ENCODE measurements around the gene GP5. TPM values are rescaled to one million over a fixed set of nuclear protein-coding genes. Genes with fewer than 3 reads are reported as not detected.

GP5 gene
- total RNA-seq, 2 donors from 2014 or later: not detected

- peaks cover 6% of the 10 kb centered on the region for H3K4me1 ChIP-seq
- no peaks in the 10 kb centered on the region for H3K36me3 ChIP-seq (replicated peaks in 1 of 2; ENCODE audit: insufficient read depth in 1 of 2, low read depth in 2 of 2)
- ATAC-seq (no peak), DNase-seq (no peak)
- TF ChIP-seq CTCF (IDR thresholded peaks at IDR 0.05) (no peak), POLR2A (IDR thresholded peaks at IDR 0.05) (no peak)
- WGBS, 2 donors: 75 to 81% methylated on average over 6 of the region's 6 CpGs
- H3K27me3 ChIP-seq: peaks cover 0 to 4% of the 10 kb centered on the region in 2 donors
- no peaks in the 10 kb centered on the region for H3K9me3 ChIP-seq
- no peak overlapping the region for H3K27ac ChIP-seq
- no peak overlapping the region for H3K4me3 ChIP-seq
- intact Hi-C loops (cut with DNase I): no loop called here
Measured at GRCh38 chr3:194379231-194379630, 19.8 kb downstream of the GP5 start.

GRCh38 chr3:194377708-194378107 is 21.4 kb downstream of the GP5 start:
- no peaks in the 10 kb centered on the region for H3K9me3 ChIP-seq
- H3K4me1 ChIP-seq: peaks cover 6% of the 10 kb centered on the region
- H3K27me3 ChIP-seq: peaks cover 0 to 4% of the 10 kb centered on the region in 2 donors
- H3K4me3 ChIP-seq: no peak overlapping the region
- TF ChIP-seq CTCF (IDR thresholded peaks at IDR 0.05) (no peak), POLR2A (IDR thresholded peaks at IDR 0.05) (no peak)
- no peak overlapping the region for H3K27ac ChIP-seq
- no peak for ATAC-seq
- no peaks in the 10 kb centered on the region for H3K36me3 ChIP-seq (replicated peaks in 1 of 2; ENCODE audit: insufficient read depth in 1 of 2, low read depth in 2 of 2)
- WGBS, 2 donors: 82 to 88% methylated on average over 1 of the region's 1 CpG
- intact Hi-C loops (cut with DNase I): no loop called here
- no peak for DNase-seq

GRCh38 chr3:194376241-194376560 is 22.9 kb downstream of the GP5 start:
- DNase-seq: no peak
- intact Hi-C loops (cut with DNase I): no loop called here
- no peak for ATAC-seq

GRCh38 chr3:194375473-194376240 is 23.4 kb downstream of the GP5 start:
- no peak overlapping the region for H3K4me3 ChIP-seq
- 50 to 58% methylated on average over 15 of the region's 15 CpGs for WGBS, 2 donors
- ATAC-seq: no peak
- no peak for TF ChIP-seq CTCF (IDR thresholded peaks at IDR 0.05)
- TF ChIP-seq POLR2A (IDR thresholded peaks at IDR 0.05): no peak
- no peaks in the 10 kb centered on the region for H3K36me3 ChIP-seq (replicated peaks in 1 of 2; ENCODE audit: insufficient read depth in 1 of 2, low read depth in 2 of 2)
- intact Hi-C loops (cut with DNase I): no loop called here
- H3K4me1 ChIP-seq: no peaks in the 10 kb centered on the region
- peaks cover 0 to 3% of the 10 kb centered on the region in 2 donors for H3K27me3 ChIP-seq
- no peak for DNase-seq
- no peak overlapping the region for H3K27ac ChIP-seq
- no peaks in the 10 kb centered on the region for H3K9me3 ChIP-seq

More at GRCh38 chr3:194376241-194376560, 22.9 kb downstream of the GP5 start:
- H3K9me3 ChIP-seq: no peaks in the 10 kb centered on the region
- TF ChIP-seq CTCF (IDR thresholded peaks at IDR 0.05): no peak
- no peak for TF ChIP-seq POLR2A (IDR thresholded peaks at IDR 0.05)
- WGBS, 2 donors: 73 to 77% methylated on average over 10 of the region's 10 CpGs
- no peaks in the 10 kb centered on the region for H3K4me1 ChIP-seq
- H3K4me3 ChIP-seq: no peak overlapping the region
- peaks cover 0 to 4% of the 10 kb centered on the region in 2 donors for H3K27me3 ChIP-seq
- no peaks in the 10 kb centered on the region for H3K36me3 ChIP-seq (replicated peaks in 1 of 2; ENCODE audit: insufficient read depth in 1 of 2, low read depth in 2 of 2)
- H3K27ac ChIP-seq: no peak overlapping the region

GRCh38 chr3:194374935-194375334 is 24.1 kb downstream of the GP5 start:
- intact Hi-C loops (cut with DNase I): no loop called here
- no peak overlapping the region for H3K27ac ChIP-seq
- DNase-seq (no peak), ATAC-seq (no peak)
- H3K27me3 ChIP-seq: no peaks in the 10 kb centered on the region
- H3K4me3 ChIP-seq: no peak overlapping the region
- TF ChIP-seq CTCF (IDR thresholded peaks at IDR 0.05) (no peak), POLR2A (IDR thresholded peaks at IDR 0.05) (no peak)
- H3K9me3 ChIP-seq: no peaks in the 10 kb centered on the region
- no peaks in the 10 kb centered on the region for H3K36me3 ChIP-seq (replicated peaks in 1 of 2; ENCODE audit: insufficient read depth in 1 of 2, low read depth in 2 of 2)
- WGBS, 2 donors: 81 to 92% methylated on average over 10 of the region's 10 CpGs
- no peaks in the 10 kb centered on the region for H3K4me1 ChIP-seq

Data from body of pancreas (tissue), 4 donors.